ENCODE results near the gene GIGYF2.

The GIGYF2 gene

GRCh38 chr2:232748038-232748437 lies 50.9 kb downstream of the GIGYF2 start:
- in situ Hi-C loops (cut with HindIII; ENCODE audit: low sequenced_read_pairs), result loop anchor here (5.0 kb wide), 1 partner anchor 84 kb away; no protein-coding TSS in a partner anchor

- in situ Hi-C loops (cut with HindIII; ENCODE audit: low sequenced_read_pairs), result loop anchor here (5.0 kb wide), 1 partner anchor 83 kb away; no protein-coding TSS in a partner anchor
Observed at GRCh38 chr2:232749331-232749730, 52.2 kb downstream of the GIGYF2 start.

- in situ Hi-C loops (cut with HindIII; ENCODE audit: low sequenced_read_pairs), result no loop called here
Observed at GRCh38 chr2:232750135-232750671, 53.1 kb downstream of the GIGYF2 start.

- in situ Hi-C loops (cut with HindIII; ENCODE audit: low sequenced_read_pairs), result no loop called here
Observed at GRCh38 chr2:232757905-232758304, 60.8 kb downstream of the GIGYF2 start.

GRCh38 chr2:232761301-232761907 lies 64.3 kb downstream of the GIGYF2 start:
- in situ Hi-C loops (cut with HindIII; ENCODE audit: low sequenced_read_pairs), result no loop called here

- in situ Hi-C loops (cut with HindIII; ENCODE audit: low sequenced_read_pairs), result no loop called here
Observed at GRCh38 chr2:232767866-232768265, 70.7 kb downstream of the GIGYF2 start.

GRCh38 chr2:232770207-232770606 lies 73.1 kb downstream of the GIGYF2 start:
- in situ Hi-C loops (cut with HindIII; ENCODE audit: low sequenced_read_pairs), result no loop called here

GRCh38 chr2:232771870-232772269 lies 74.7 kb downstream of the GIGYF2 start:
- in situ Hi-C loops (cut with HindIII; ENCODE audit: low sequenced_read_pairs), result no loop called here

GRCh38 chr2:232772531-232772930 lies 75.4 kb downstream of the GIGYF2 start:
- in situ Hi-C loops (cut with HindIII; ENCODE audit: low sequenced_read_pairs), result no loop called here

- in situ Hi-C loops (cut with HindIII; ENCODE audit: low sequenced_read_pairs), result no loop called here
Observed at GRCh38 chr2:232773815-232774214, 76.7 kb downstream of the GIGYF2 start.

GRCh38 chr2:232776435-232776834 lies 79.3 kb downstream of the GIGYF2 start, which contains the start of gene KCNJ13:
Gene KCNJ13 (minus strand): TSS chr2:232776565. CDS start chr2:232771362, 5,203 bp downstream.
- in situ Hi-C loops (cut with HindIII; ENCODE audit: low sequenced_read_pairs), result no loop called here

- in situ Hi-C loops (cut with HindIII; ENCODE audit: low sequenced_read_pairs), result no loop called here
Observed at GRCh38 chr2:232777276-232777675, 80.1 kb downstream of the GIGYF2 start.

- in situ Hi-C loops (cut with HindIII; ENCODE audit: low sequenced_read_pairs), result no loop called here
Observed at GRCh38 chr2:232779465-232779864, 82.3 kb downstream of the GIGYF2 start.

- in situ Hi-C loops (cut with HindIII; ENCODE audit: low sequenced_read_pairs), result no loop called here
Observed at GRCh38 chr2:232779934-232780333, 82.8 kb downstream of the GIGYF2 start.

GRCh38 chr2:232781765-232782164 lies 84.6 kb downstream of the GIGYF2 start:
- in situ Hi-C loops (cut with HindIII; ENCODE audit: low sequenced_read_pairs), result no loop called here

- in situ Hi-C loops (cut with HindIII; ENCODE audit: low sequenced_read_pairs), result no loop called here
Observed at GRCh38 chr2:232783278-232783677, 86.1 kb downstream of the GIGYF2 start.

- in situ Hi-C loops (cut with HindIII; ENCODE audit: low sequenced_read_pairs), result loop anchor here (5.0 kb wide), 1 partner anchor 34 kb away; no protein-coding TSS in a partner anchor
Observed at GRCh38 chr2:232787806-232788205, 90.7 kb downstream of the GIGYF2 start.

GRCh38 chr2:232789082-232789481 lies 92.0 kb downstream of the GIGYF2 start:
- in situ Hi-C loops (cut with HindIII; ENCODE audit: low sequenced_read_pairs), result loop anchor here (5.0 kb wide), 1 partner anchor 33 kb away; no protein-coding TSS in a partner anchor

GRCh38 chr2:232791518-232791917 lies 94.4 kb downstream of the GIGYF2 start:
- in situ Hi-C loops (cut with HindIII; ENCODE audit: low sequenced_read_pairs), result no loop called here

GRCh38 chr2:232793271-232793670 lies 96.1 kb downstream of the GIGYF2 start:
- in situ Hi-C loops (cut with HindIII; ENCODE audit: low sequenced_read_pairs), result no loop called here

- in situ Hi-C loops (cut with HindIII; ENCODE audit: low sequenced_read_pairs), result no loop called here
Observed at GRCh38 chr2:232794981-232795380, 97.8 kb downstream of the GIGYF2 start.

GRCh38 chr2:232795920-232796319 lies 98.8 kb downstream of the GIGYF2 start:
- in situ Hi-C loops (cut with HindIII; ENCODE audit: low sequenced_read_pairs), result no loop called here

GRCh38 chr2:232798187-232798586 lies 101.1 kb downstream of the GIGYF2 start:
- in situ Hi-C loops (cut with HindIII; ENCODE audit: low sequenced_read_pairs), result no loop called here
